HUDEP-2 (cell line): ENCODE results near the gene SNRNP27.
"Not testable (repeated sequence)": the region's sequence is repeated elsewhere in the genome, so short reads cannot be mapped to it uniquely, and the experiment has no call there.

ENCODE experiments used
- DNase-seq, 76 experiments: peaks; one replicate each; lab custom pipeline; 2025; ENCODE audit not compliant: unreplicated experiment in 76 of 76; lab: John Stamatoyannopoulos, UW

SNRNP27 gene

GRCh38 chr2:69945441-69945840 lies 51.7 kb downstream of the SNRNP27 start:
- peak in 1 of 76 experiments; percentile 5 for DNase-seq

DNA sequence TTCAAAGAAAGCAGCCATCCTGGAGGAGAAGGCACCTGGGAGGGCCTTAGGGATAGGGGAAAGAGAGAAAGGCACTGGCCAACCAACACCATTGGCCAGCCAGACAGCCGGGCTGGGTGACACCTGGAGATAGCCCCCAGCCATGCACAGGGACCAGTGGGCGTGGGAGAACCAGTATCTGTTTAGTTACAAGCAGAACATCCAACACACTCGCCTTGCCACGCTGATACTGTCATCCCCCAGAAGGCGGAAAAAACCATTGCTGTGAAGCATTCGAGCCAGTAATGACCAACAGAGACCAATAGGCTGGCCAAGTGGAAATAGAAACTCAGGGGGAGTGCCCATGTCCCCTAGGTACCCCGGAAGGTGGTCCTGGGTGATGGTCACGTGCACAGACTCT lies 52.2 kb downstream of the SNRNP27 start:
- no peak for DNase-seq

- DNase-seq, result peak in 16 of 76 experiments; percentile 4 to 44 (median 19)
These were observed 52.9 kb downstream of the SNRNP27 start for GRCh38 chr2:69946351-69947324.

GRCh38 chr2:69947325-69947931 lies 53.7 kb downstream of the SNRNP27 start:
- DNase-seq, result no peak

GRCh38 chr2:69948032-69948962 lies 54.5 kb downstream of the SNRNP27 start:
- DNase-seq, result no peak

- no peak for DNase-seq
These were observed 55.3 kb downstream of the SNRNP27 start for GRCh38 chr2:69948963-69949645.

- DNase-seq, result no peak
These were observed 56.5 kb downstream of the SNRNP27 start for GRCh38 chr2:69950241-69950640.

- not testable (repeated sequence) for DNase-seq
These were observed 56.9 kb downstream of the SNRNP27 start for GRCh38 chr2:69950671-69951070.

DNA sequence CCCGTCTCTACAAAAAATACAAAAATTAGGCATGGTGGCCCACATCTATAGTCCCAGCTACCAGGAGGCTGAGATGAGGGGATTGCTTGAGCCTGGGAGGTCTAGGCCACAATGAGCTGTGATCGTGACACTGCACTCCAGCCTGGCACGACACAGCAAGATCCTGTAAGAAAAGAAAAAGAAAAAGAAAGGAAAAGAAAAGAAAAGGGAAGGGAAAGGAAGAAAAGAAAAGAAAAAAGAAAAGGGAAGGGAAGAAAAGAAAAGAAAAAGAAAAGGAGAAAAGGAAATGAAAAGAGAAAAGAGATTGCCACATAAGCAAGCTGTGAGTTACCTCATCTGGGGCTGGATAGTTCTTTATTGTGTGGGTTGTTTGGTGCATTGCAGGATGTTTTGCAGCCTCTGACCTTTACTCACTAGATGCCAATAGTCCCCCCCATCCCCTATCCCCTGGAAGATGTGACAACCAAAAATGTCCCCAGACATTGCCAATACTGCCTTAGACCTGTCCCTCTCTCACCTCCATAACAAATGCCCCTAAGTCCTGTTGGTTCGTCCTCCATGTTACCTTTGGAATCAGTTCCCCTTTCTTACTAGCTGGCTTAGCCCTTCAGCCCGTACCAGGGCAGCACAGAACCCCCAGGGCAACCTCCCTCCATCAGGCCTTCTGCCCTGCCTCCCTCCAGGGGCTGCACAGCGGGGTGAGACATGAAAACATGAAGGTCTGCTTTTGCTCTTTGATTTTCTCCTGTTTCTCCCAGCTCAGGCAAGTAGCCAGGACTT lies 58.8 kb downstream of the SNRNP27 start:
- DNase-seq, result no peak

- DNase-seq, result no peak
These were observed 60.3 kb downstream of the SNRNP27 start for GRCh38 chr2:69954084-69954483.
